ENCODE measurements around the gene CENPU. TPM values are rescaled to one million over a fixed set of nuclear protein-coding genes. Genes with fewer than 3 reads are reported as not detected.

The CENPU gene
- total RNA-seq, 1 experiment from 2014 or later = 47.7 TPM

DNA sequence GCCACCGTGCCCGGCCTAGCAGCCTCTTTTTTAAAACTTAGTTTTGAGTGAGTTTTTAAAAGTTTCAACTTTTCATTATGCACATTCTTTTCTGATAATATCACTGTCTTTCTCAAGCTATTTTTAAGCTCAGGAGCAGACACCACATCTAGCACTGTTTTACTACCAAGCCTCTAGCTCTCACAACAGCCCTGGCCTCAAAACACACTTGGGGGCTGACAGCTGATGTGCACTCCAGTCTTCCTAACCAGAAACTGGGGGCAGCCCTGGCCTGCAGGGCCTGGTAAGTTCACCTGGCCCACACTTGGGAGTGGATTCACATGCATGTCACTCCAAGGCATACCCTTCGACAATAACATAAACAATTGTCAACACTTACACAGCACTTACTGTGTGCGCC lies 34.0 kb downstream of the CENPU start:
- Histone ChIP-seq H3K27me3 (ENCODE audit: insufficient read depth, low read depth) (no peaks in the 10 kb centered on the region), H3K36me3 (ENCODE audit: low read depth) (no peaks in the 10 kb centered on the region), H3K4me3 (no peak overlapping the region), H3K4me1 (replicated peaks; ENCODE audit: insufficient read depth) (no peaks in the 10 kb centered on the region), H3K9me2 (ENCODE audit: insufficient read depth) (no peaks in the 10 kb centered on the region), H3F3A (ENCODE audit: insufficient read depth, low read depth) (no peaks in the 10 kb centered on the region), H3K9me3 (ENCODE audit: insufficient read depth, low read depth) (no peaks in the 10 kb centered on the region), H3K79me2 (ENCODE audit: low read depth) (no peaks in the 10 kb centered on the region), H4K20me1 (ENCODE audit: insufficient read depth) (no peaks in the 10 kb centered on the region), H3K27ac (no peak overlapping the region), H2AFZ (no peak overlapping the region), H3K4me2 (no peak overlapping the region)
- DNase-seq = no peak
- CTCF ChIA-PET = no interaction called here
- no TSS peak for BruUV-seq (replicated peaks)
- POLR2A ChIA-PET (ENCODE audit: unreplicated experiment) = no interaction called here
- TF ChIP-seq EZH2 (IDR thresholded peaks at IDR 0.05; ENCODE audit: low read depth) = no peak
- TF ChIP-seq, protein P1, sequence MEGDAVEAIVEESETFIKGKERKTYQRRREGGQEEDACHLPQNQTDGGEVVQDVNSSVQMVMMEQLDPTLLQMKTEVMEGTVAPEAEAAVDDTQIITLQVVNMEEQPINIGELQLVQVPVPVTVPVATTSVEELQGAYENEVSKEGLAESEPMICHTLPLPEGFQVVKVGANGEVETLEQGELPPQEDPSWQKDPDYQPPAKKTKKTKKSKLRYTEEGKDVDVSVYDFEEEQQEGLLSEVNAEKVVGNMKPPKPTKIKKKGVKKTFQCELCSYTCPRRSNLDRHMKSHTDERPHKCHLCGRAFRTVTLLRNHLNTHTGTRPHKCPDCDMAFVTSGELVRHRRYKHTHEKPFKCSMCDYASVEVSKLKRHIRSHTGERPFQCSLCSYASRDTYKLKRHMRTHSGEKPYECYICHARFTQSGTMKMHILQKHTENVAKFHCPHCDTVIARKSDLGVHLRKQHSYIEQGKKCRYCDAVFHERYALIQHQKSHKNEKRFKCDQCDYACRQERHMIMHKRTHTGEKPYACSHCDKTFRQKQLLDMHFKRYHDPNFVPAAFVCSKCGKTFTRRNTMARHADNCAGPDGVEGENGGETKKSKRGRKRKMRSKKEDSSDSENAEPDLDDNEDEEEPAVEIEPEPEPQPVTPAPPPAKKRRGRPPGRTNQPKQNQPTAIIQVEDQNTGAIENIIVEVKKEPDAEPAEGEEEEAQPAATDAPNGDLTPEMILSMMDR (conservative IDR thresholded peaks at IDR 0.05) = no peak
- intact Hi-C loops (cut with micrococcal nuclease; ENCODE audit: unreplicated experiment) = loop anchor here (10.0 kb wide), 1 partner anchor 435 kb away; no protein-coding TSS in a partner anchor

DNA sequence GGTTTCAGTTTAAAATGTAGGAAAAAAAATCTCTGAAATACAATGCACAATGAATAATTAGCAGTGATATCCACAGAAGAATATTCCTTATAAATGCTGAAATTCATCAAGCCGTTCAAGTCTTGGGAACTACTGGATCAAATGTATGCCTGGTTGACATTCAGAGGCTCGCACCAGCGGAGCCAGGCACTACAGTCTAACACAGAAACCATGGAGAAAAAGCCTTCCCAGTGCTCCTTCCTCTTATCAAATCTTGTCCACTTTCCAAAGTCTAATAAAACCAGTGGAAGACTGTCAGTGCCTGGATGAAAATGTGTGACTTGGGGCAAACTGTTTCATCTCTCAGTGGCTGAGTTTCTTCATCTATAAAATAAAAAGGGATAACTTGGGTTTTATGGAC lies 35.9 kb downstream of the CENPU start:
- no peaks in the 10 kb centered on the region for H3K36me3 ChIP-seq (ENCODE audit: low read depth)
- no peak overlapping the region for H2AFZ ChIP-seq
- intact Hi-C loops (cut with micrococcal nuclease; ENCODE audit: unreplicated experiment) = loop anchor here (10.0 kb wide), 1 partner anchor 433 kb away; no protein-coding TSS in a partner anchor
- H3K4me3 ChIP-seq = no peak overlapping the region
- no peaks in the 10 kb centered on the region for H3F3A ChIP-seq (ENCODE audit: insufficient read depth, low read depth)
- H3K9me2 ChIP-seq (ENCODE audit: insufficient read depth) = no peaks in the 10 kb centered on the region
- no peak overlapping the region for H3K4me2 ChIP-seq
- POLR2A ChIA-PET (ENCODE audit: unreplicated experiment) = interaction anchor here (0.7 kb wide), 1 partner anchor 36 kb away, joined by 4 read pairs; no protein-coding TSS in a partner anchor
- CTCF ChIA-PET = no interaction called here
- no peaks in the 10 kb centered on the region for H3K4me1 ChIP-seq (replicated peaks; ENCODE audit: insufficient read depth)
- no peaks in the 10 kb centered on the region for H4K20me1 ChIP-seq (ENCODE audit: insufficient read depth)
- no peaks in the 10 kb centered on the region for H3K79me2 ChIP-seq (ENCODE audit: low read depth)
- BruUV-seq (replicated peaks) = no TSS peak
- H3K9me3 ChIP-seq (ENCODE audit: insufficient read depth, low read depth) = no peaks in the 10 kb centered on the region
- no peak for DNase-seq
- no peak overlapping the region for H3K27ac ChIP-seq
- TF ChIP-seq EZH2 (IDR thresholded peaks at IDR 0.05; ENCODE audit: low read depth) = no peak
- TF ChIP-seq, protein P1 (conservative IDR thresholded peaks at IDR 0.05) = no peak
- no peaks in the 10 kb centered on the region for H3K27me3 ChIP-seq (ENCODE audit: insufficient read depth, low read depth)

DNA sequence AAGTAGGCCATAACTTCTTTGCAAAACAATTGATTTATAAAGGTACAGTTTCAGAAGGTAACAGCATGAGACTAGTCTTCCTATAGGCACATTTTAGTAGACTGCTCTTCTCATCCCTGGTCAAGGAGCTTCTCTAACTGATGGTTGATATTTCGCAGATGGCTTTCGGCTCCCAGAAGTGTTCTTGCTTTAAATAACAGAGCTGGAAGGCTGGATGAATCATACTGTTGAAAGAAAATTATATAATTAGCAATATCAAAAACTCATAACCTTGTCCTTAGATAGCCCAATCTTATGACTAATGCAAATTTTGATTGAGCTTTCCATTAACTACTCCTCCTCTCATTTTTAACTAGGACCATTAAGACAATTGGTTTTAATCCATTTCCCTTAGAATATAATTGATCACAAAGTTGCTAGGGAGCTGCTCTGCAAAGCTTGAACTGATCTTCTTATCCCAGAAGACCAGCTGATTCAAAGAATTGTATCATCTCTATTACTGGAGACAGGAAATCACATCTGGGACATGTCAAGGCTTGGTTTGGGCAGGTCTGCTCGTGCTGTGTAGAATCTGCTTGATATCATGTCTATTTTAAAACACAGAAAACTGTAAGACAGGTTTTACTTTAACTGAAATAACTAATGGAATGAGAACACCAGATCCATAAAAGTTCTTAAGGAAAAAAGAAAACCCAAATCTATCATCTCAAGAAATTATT lies 38.6 kb downstream of the CENPU start:
- Histone ChIP-seq H4K20me1 (ENCODE audit: insufficient read depth) (no peaks in the 10 kb centered on the region), H2AFZ (no peak overlapping the region), H3K4me3 (no peak overlapping the region), H3F3A (ENCODE audit: insufficient read depth, low read depth) (no peaks in the 10 kb centered on the region), H3K27me3 (ENCODE audit: insufficient read depth, low read depth) (no peaks in the 10 kb centered on the region), H3K4me2 (no peak overlapping the region), H3K9me3 (ENCODE audit: insufficient read depth, low read depth) (no peaks in the 10 kb centered on the region), H3K27ac (no peak overlapping the region), H3K9me2 (ENCODE audit: insufficient read depth) (no peaks in the 10 kb centered on the region), H3K79me2 (ENCODE audit: low read depth) (no peaks in the 10 kb centered on the region), H3K36me3 (ENCODE audit: low read depth) (no peaks in the 10 kb centered on the region), H3K4me1 (replicated peaks; ENCODE audit: insufficient read depth) (no peaks in the 10 kb centered on the region)
- no peak for DNase-seq
- ChIA-PET CTCF (no interaction called here), POLR2A (ENCODE audit: unreplicated experiment) (no interaction called here)
- intact Hi-C loops (cut with micrococcal nuclease; ENCODE audit: unreplicated experiment) = loop anchor here (10.0 kb wide), 1 partner anchor 431 kb away; no protein-coding TSS in a partner anchor
- TF ChIP-seq, protein P1 (conservative IDR thresholded peaks at IDR 0.05) = no peak
- no peak for TF ChIP-seq EZH2 (IDR thresholded peaks at IDR 0.05; ENCODE audit: low read depth)
- no TSS peak for BruUV-seq (replicated peaks)
